GOT3 (cell line): ENCODE results near the gene SFPQ.
"Not testable (repeated sequence)": the region's sequence is repeated elsewhere in the genome, so short reads cannot be mapped to it uniquely, and the experiment has no call there.

Source experiments
- DNase-seq: peaks from one replicate; lab custom pipeline; 2025; ENCODE audit warnings: mixed read lengths; lab: John Stamatoyannopoulos, UW

Gene SFPQ, protein sequence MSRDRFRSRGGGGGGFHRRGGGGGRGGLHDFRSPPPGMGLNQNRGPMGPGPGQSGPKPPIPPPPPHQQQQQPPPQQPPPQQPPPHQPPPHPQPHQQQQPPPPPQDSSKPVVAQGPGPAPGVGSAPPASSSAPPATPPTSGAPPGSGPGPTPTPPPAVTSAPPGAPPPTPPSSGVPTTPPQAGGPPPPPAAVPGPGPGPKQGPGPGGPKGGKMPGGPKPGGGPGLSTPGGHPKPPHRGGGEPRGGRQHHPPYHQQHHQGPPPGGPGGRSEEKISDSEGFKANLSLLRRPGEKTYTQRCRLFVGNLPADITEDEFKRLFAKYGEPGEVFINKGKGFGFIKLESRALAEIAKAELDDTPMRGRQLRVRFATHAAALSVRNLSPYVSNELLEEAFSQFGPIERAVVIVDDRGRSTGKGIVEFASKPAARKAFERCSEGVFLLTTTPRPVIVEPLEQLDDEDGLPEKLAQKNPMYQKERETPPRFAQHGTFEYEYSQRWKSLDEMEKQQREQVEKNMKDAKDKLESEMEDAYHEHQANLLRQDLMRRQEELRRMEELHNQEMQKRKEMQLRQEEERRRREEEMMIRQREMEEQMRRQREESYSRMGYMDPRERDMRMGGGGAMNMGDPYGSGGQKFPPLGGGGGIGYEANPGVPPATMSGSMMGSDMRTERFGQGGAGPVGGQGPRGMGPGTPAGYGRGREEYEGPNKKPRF

DNA sequence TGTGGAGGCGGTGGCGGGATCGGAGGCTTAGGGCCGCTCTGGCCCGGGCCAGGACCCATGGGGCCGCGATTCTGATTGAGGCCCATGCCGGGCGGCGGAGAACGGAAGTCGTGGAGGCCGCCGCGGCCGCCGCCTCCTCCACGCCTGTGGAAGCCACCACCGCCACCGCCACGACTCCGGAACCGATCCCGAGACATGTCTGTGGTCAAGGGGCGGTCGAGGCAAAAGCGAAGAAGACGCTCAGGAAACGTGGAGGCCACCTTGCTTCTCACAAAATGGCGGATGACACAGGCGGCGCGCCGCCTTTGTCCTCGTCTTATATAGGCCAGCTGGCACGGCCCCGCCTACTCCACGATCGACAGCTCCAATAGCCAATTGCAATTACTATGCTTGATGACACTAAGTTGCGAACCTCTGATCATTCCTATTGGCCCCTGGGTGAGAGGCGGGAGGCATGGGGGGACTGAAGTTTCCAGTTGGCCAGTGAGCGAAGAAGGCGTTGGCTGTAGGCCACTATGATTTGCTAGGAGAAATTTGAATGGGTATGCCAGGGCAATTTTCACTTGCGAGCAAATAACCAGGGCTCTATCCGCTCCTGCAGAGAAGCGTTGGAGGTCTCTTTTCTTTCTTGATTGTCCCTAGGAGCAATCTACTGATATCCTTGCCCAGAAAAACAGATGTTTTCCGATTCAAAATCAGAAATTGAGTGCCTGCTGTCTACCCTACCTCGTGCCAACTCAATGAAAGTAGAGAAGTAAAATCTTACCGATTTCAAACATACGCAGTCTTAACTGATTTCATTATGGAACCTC lies at the start of gene SFPQ:
TSS of gene SFPQ (minus strand) at position 293 of the 812 bp plus-strand sequence. CDS start at position 197, 96 bp downstream.
- DNase-seq = peak; percentile 96

DNA sequence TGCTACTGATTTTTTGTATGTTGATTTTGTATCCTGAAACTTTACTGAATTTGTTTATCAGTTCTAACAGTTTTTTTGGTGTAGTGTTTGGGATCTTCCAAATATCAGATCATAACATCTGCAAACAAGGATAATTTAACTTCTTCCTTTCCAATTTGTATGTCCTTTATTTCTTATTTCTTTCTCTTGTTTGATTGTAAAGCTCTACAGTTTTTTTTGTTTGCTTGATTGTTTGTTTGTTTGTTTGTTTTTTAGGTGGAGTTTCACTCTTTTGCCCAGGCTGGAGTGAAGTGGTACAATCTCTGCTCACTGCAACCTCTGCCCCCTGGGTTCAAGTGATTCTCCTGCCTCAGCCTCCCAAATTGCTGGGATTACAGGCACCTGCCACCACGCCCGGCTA lies 43.8 kb upstream of the SFPQ start:
- not testable (repeated sequence) for DNase-seq

GRCh38 chr1:35231287-35231686 lies 38.3 kb upstream of the SFPQ start:
- no peak for DNase-seq

DNA sequence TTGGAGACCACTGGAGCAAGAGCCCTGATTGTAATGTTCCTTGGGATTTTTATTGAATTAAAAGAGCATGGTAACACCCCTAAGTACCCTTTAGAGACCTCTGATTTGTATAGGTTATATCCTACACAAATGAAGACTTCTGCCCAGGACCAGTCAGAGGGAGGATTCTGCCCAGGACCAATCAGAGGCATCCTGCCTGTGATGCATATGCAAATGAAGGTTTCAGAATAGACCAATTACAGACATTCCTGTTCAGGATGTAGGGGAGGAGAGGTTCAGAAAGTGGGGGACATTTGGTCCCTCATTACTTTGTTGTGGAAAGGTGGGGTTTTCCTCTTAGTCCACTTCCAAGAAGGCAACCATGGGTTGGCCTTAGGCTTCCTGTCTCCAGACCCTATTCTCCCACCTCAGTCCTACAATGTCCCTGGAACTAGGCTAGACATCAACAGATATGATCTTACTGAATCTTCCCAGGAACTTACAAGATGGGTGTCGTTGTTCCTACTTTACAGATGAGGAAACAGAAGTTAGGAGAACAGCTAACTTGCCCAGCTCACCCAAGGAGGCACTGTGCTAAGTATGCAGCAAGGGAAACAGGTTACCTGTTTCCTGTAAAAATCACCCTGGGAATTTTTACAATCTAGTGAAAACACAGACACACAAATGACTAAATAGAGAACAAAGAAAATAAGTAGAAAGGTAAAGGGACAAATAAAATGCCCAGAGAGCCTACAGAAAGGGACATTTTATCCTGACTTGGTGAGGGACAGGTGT lies 36.8 kb upstream of the SFPQ start:
- no peak for DNase-seq

- DNase-seq = no peak
These were observed 33.6 kb upstream of the SFPQ start for GRCh38 chr1:35226546-35226945.

- no peak for DNase-seq
These were observed 30.2 kb upstream of the SFPQ start for GRCh38 chr1:35223084-35223630.

- no peak for DNase-seq
These were observed 29.6 kb upstream of the SFPQ start for GRCh38 chr1:35222322-35223083.

DNA sequence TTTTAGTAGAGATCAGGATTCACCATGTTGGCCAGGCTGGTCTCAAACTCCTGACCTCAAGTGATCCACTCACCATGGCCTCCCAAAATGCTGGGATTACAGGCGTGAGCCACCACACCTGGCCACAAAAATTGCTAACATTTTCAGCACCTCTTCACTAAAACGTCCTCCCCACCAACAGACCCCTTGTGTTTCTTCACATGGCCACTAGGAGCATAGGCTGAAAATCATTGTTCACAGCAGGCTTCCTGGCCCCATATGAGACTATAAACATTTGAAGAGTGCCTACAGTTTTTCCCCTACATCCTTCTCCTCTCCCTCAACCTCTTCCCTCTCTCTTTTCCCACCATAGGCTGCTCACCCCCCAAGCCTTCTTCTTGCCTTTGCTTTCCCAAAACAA lies 28.0 kb upstream of the SFPQ start:
- no peak for DNase-seq

DNA sequence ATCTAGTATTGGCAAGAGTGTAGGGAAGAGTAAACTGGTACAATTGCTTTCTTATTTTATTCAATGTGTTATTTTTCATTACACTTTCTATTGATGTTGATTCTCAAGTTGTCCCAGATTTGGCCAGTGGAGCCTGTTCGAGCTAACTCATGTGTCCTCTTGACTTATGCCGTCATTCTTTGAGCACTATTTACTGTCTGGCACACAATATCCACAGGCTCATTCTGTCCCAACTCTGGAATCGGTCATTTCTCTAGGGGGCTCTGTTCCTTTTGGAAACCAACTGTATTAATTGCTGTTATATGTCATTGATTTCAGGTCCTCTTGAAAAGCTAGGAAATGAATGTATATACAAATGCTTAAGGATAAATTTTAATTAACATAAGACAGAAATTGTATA lies 22.4 kb upstream of the SFPQ start:
- DNase-seq = no peak

DNA sequence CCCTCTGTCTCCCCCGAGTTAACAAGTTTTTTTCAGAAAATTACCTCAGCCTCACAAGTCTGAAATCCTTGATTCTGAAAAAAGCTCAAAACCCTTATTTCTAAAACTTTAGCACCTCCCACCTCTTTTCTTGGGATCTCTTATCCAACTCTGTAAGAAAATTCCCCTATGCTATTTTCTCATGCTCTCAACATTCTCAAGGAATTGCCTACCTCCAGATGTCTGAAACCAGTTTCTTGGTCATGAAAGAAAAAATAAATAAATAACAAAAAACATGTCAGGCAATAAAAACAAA lies 18.1 kb upstream of the SFPQ start:
- no peak for DNase-seq

GRCh38 chr1:35210321-35211119 lies 17.6 kb upstream of the SFPQ start:
- no peak for DNase-seq

GRCh38 chr1:35203295-35203694 lies 10.3 kb upstream of the SFPQ start:
- DNase-seq = no peak

GRCh38 chr1:35202048-35202719 lies 9.2 kb upstream of the SFPQ start:
- DNase-seq = no peak

DNA sequence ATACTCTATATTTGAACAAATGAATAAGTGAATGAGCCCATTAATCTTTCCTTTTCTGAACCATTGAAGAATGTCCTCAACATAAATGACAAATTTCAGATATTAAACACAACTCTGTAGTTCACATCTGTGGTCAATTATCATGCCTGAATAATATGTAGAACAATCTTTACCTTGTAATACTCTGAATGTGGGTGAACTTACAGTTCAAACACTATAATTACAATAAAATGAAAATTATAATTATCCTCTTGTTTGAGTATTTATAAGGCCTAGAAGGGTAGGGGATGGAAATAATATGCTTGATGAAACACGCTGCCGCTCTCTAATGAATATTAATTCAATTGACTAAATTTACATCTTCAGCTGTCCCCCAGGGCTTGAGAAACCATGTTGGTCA lies 8.7 kb upstream of the SFPQ start:
- DNase-seq = no peak

- DNase-seq = peak; percentile 65
These were observed 691 bp downstream of the SFPQ start for GRCh38 chr1:35192056-35192852.

DNA sequence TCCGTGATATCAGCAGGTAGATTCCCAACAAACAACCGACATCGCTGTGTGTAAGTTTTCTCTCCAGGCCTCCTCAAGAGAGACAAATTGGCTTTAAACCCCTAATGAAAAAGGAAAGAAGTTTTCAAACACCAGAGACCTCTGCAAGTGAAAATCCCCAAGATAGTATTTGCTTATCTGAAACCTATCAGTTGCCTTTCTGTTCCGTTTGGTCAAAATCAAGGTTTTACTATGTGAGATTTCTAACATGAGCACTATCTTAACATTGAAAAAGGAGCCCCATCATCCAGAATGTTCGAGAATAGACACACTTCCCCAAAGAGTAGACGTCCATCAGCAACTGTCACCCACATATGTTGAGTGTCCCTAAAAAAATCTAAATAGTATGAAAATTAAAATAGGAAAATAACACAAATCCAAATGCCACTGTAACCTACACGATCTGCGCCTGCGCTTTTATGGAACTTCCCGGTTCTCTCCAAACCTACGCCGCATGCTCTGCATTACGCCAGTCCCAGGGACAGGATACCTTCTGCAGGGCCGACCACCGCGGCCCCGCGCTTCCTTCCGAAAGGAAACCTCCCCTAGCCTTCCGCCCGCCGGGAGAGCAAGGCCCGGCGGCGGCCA lies 1.4 kb downstream of the SFPQ start:
- DNase-seq = no peak

DNA sequence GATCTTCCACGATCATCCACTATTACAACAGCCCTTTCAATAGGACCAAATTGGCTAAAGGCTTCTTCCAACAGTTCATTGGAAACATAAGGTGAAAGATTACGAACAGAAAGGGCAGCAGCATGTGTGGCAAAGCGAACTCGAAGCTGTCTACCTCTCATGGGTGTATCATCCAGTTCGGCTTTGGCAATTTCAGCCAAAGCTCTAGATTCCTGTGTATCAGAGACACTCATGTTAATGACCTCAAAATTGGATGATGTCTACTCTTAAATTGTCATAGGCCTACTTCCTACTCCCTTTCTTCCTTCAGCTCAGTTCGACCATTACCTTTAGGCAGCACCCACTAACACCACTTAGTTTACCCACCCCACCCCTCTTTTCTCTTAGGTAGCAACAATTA lies 2.2 kb downstream of the SFPQ start:
- no peak for DNase-seq
